GM12892 (cell line): ENCODE measurements around the gene FHL2.

Experiments used
- DNase-seq: peaks from one replicate; pipeline ENCODE4 v3.0.0; 2011; ENCODE audit not compliant: insufficient read length
- FAIRE-seq: peaks from 2 replicates; lab custom pipeline; 2011; peaks lifted over from hg19 to GRCh38; lab: Jason Lieb, UNC
- POLR2A ChIP-seq: IDR thresholded peaks from 2 replicates; pipeline ENCODE4 v1.6.1; 2011; ENCODE audit warnings: low read depth, low read length, control low read depth
- POLR2AphosphoS5 ChIP-seq: IDR thresholded peaks from 2 replicates; pipeline ENCODE4 v1.6.1; 2011; ENCODE audit warnings: low read depth, low read length, control low read depth
- TAF1 ChIP-seq: IDR thresholded peaks from 2 replicates; pipeline ENCODE4 v1.6.1; 2011; ENCODE audit warnings: low read depth, mild to moderate bottlenecking, control low read depth, low read length, borderline replicate concordance

FHL2 gene

GRCh38 chr2:105361102-105361889 lies 37.6 kb downstream of the FHL2 start:
- no peak for TF ChIP-seq POLR2A
- TF ChIP-seq TAF1: no peak
- no peak for TF ChIP-seq POLR2AphosphoS5
- no peak for DNase-seq

GRCh38 chr2:105358593-105358992 lies 40.3 kb downstream of the FHL2 start:
- FAIRE-seq (no peak), DNase-seq (no peak)
- TF ChIP-seq POLR2AphosphoS5 (no peak), TAF1 (no peak), POLR2A (no peak)

More at GRCh38 chr2:105361102-105361889, 37.6 kb downstream of the FHL2 start:
- no peak for FAIRE-seq

GRCh38 chr2:105357122-105357521 lies 41.7 kb downstream of the FHL2 start:
- no peak for DNase-seq
- TF ChIP-seq POLR2AphosphoS5 (no peak), TAF1 (no peak), POLR2A (no peak)
- FAIRE-seq: no peak

- FAIRE-seq (no peak), DNase-seq (no peak)
- TF ChIP-seq TAF1 (no peak), POLR2AphosphoS5 (no peak), POLR2A (no peak)
Measured at GRCh38 chr2:105344704-105345345, 54.0 kb downstream of the FHL2 start.

GRCh38 chr2:105339414-105339813 lies 59.4 kb downstream of the FHL2 start:
- TF ChIP-seq TAF1: no peak
- TF ChIP-seq POLR2A: no peak
- TF ChIP-seq POLR2AphosphoS5: no peak
- FAIRE-seq: no peak
- DNase-seq: no peak

GRCh38 chr2:105338020-105338385 lies 60.8 kb downstream of the FHL2 start:
- TF ChIP-seq POLR2AphosphoS5: no peak
- no peak for TF ChIP-seq POLR2A
- TF ChIP-seq TAF1: no peak
- FAIRE-seq (peak; percentile 14), DNase-seq (no peak)

- FAIRE-seq: peak; percentile 96
- DNase-seq: peak; percentile 70
- peak; percentile 66; the same call in 1 of the 2 replicates for TF ChIP-seq POLR2AphosphoS5
- peak; percentile 65; the same call in 1 of the 2 replicates for TF ChIP-seq TAF1
- TF ChIP-seq POLR2A: peak; percentile 77; the same call in 1 of the 2 replicates
Measured at GRCh38 chr2:105337122-105338019, 61.5 kb downstream of the FHL2 start, which contains the start of gene C2orf49. C2orf49 (plus strand) TSS chr2:105337540; CDS start chr2:105337588, 48 bp downstream.

GRCh38 chr2:105336786-105337121 lies 62.1 kb downstream of the FHL2 start:
- DNase-seq (no peak), FAIRE-seq (no peak)
- TF ChIP-seq TAF1 (no peak), POLR2AphosphoS5 (no peak), POLR2A (no peak)

- DNase-seq (no peak), FAIRE-seq (no peak)
- no peak for TF ChIP-seq POLR2A
- TF ChIP-seq TAF1: no peak
- TF ChIP-seq POLR2AphosphoS5: no peak
Measured at GRCh38 chr2:105335469-105335868, 63.4 kb downstream of the FHL2 start.

- DNase-seq (no peak), FAIRE-seq (no peak)
- no peak for TF ChIP-seq POLR2A
- no peak for TF ChIP-seq POLR2AphosphoS5
- TF ChIP-seq TAF1: no peak
Measured at GRCh38 chr2:105334211-105334610, 64.6 kb downstream of the FHL2 start.
